H9 (cell line): Measurements from ENCODE around the gene TMEM242. TPM values are rescaled to one million over a fixed set of nuclear protein-coding genes. Genes with fewer than 3 reads are reported as not detected.

Experiments
- DNase-seq: peaks from one replicate; pipeline ENCODE4 v3.0.0-alpha.2; 2017
- H2AFZ ChIP-seq: one replicate; pipeline ENCODE4 v1.6.1; 2013; ENCODE audit warnings: mild to moderate bottlenecking, low read length, control low read depth, moderate library complexity
- H2AK5ac ChIP-seq: 2 replicates; pipeline ENCODE4 v1.6.1; 2013; ENCODE audit warnings: low read length, control low read depth, mixed read lengths; ENCODE audit not compliant: insufficient read length
- H2BK120ac ChIP-seq: one replicate; pipeline ENCODE4 v1.6.1; 2013; ENCODE audit warnings: low read depth, mild to moderate bottlenecking, low read length, control low read depth, inconsistent platforms; ENCODE audit not compliant: poor library complexity, severe bottlenecking
- H2BK12ac ChIP-seq: 2 replicates; pipeline ENCODE4 v1.6.1; 2013; ENCODE audit warnings: low read length, control low read depth, mixed read lengths, low read depth; ENCODE audit not compliant: insufficient read length
- H2BK15ac ChIP-seq: 2 replicates; pipeline ENCODE4 v1.6.1; 2013; ENCODE audit warnings: low read depth, low read length, control low read depth
- H2BK20ac ChIP-seq: one replicate; pipeline ENCODE4 v1.6.1; 2013; ENCODE audit warnings: low read depth, mild to moderate bottlenecking, low read length, control low read depth, inconsistent platforms; ENCODE audit not compliant: poor library complexity, severe bottlenecking
- H2BK5ac ChIP-seq: 2 replicates; pipeline ENCODE4 v1.6.1; 2013; ENCODE audit warnings: low read length, control low read depth, mixed read lengths; ENCODE audit not compliant: insufficient read length
- H3K14ac ChIP-seq: 2 replicates; pipeline ENCODE4 v1.6.1; 2013; ENCODE audit warnings: low read length, control low read depth; ENCODE audit not compliant: insufficient read depth
- H3K18ac ChIP-seq: 2 replicates; pipeline ENCODE4 v1.6.1; 2013; ENCODE audit warnings: low read depth, mild to moderate bottlenecking, mixed read lengths, low read length, control low read depth; ENCODE audit not compliant: insufficient read length
- H3K23ac ChIP-seq: 2 replicates; pipeline ENCODE4 v1.6.1; 2013; ENCODE audit warnings: low read length, control low read depth, mixed read lengths, low read depth; ENCODE audit not compliant: insufficient read length
- H3K23me2 ChIP-seq: 2 replicates; pipeline ENCODE4 v1.6.1; 2013; ENCODE audit warnings: low read depth, mild to moderate bottlenecking, mixed read lengths, low read length, control low read depth; ENCODE audit not compliant: insufficient read length, poor library complexity, severe bottlenecking
- H3K27ac ChIP-seq: 2 replicates; pipeline ENCODE4 v1.5.1; 2013; ENCODE audit warnings: low read length, control low read depth, mixed read lengths, low read depth; ENCODE audit not compliant: insufficient read length
- H3K27me3 ChIP-seq: 2 replicates; pipeline ENCODE4 v1.6.1; 2013; ENCODE audit warnings: low read length, control low read depth, inconsistent platforms; ENCODE audit not compliant: insufficient read depth
- H3K4ac ChIP-seq: 2 replicates; pipeline ENCODE4 v1.6.1; 2013; ENCODE audit warnings: low read depth, mild to moderate bottlenecking, control low read depth, inconsistent platforms, low read length, moderate library complexity
- H3K4me1 ChIP-seq: 2 replicates; pipeline ENCODE4 v1.6.1; 2013; ENCODE audit warnings: low read length, control low read depth, inconsistent platforms; ENCODE audit not compliant: insufficient read depth
- H3K4me2 ChIP-seq: 2 replicates; pipeline ENCODE4 v1.6.1; 2013; ENCODE audit warnings: low read length, control low read depth, mixed read lengths; ENCODE audit not compliant: insufficient read length, insufficient read depth
- H3K56ac ChIP-seq: 2 replicates; pipeline ENCODE4 v1.6.1; 2013; ENCODE audit warnings: low read depth, mild to moderate bottlenecking, mixed read lengths, low read length, control low read depth; ENCODE audit not compliant: insufficient read length
- H3K79me1 ChIP-seq: 2 replicates; pipeline ENCODE4 v1.6.1; 2013; ENCODE audit warnings: low read depth, mild to moderate bottlenecking, moderate library complexity, low read length, control low read depth, inconsistent platforms; ENCODE audit not compliant: insufficient read depth, poor library complexity, severe bottlenecking
- H3K79me2 ChIP-seq: 2 replicates; pipeline ENCODE4 v1.6.1; 2013; ENCODE audit warnings: low read length, control low read depth, inconsistent platforms; ENCODE audit not compliant: insufficient read depth
- H3K9ac ChIP-seq: 2 replicates; pipeline ENCODE4 v1.6.1; 2013; ENCODE audit warnings: low read length, control low read depth, mixed read lengths; ENCODE audit not compliant: insufficient read length; ENCODE audit errors: extremely low read depth
- H3K9me3 ChIP-seq: one replicate; pipeline ENCODE4 v1.6.1; 2013; ENCODE audit warnings: low read depth, low read length, inconsistent platforms; ENCODE audit not compliant: control insufficient read depth
- H3T11ph ChIP-seq: one replicate; pipeline ENCODE4 v1.6.1; 2013; ENCODE audit warnings: mild to moderate bottlenecking, low read length, control low read depth, inconsistent platforms
- H4K20me1 ChIP-seq: one replicate; pipeline ENCODE4 v1.6.1; 2013; ENCODE audit not compliant: control insufficient read depth, insufficient read length, insufficient read depth
- H4K5ac ChIP-seq: 2 replicates; pipeline ENCODE4 v1.6.1; 2013; ENCODE audit warnings: low read depth, mild to moderate bottlenecking, mixed read lengths, low read length, control low read depth; ENCODE audit not compliant: insufficient read length
- H4K8ac ChIP-seq: replicated peaks from 2 replicates; pipeline ENCODE4 v1.6.1; 2013; ENCODE audit warnings: low read length, control low read depth, mixed read lengths, low read depth; ENCODE audit not compliant: insufficient read length
- H4K91ac ChIP-seq: 2 replicates; pipeline ENCODE4 v1.6.1; 2013; ENCODE audit warnings: low read depth, mild to moderate bottlenecking, moderate library complexity, mixed read lengths, low read length, control low read depth; ENCODE audit not compliant: insufficient read length
- H3K27ac Mint-ChIP-seq, 3 experiments: 2 replicates in 2 of 3; 3 replicates in 1 of 3; pipeline ENCODE4 v1.8.0; 2020 to 2021; ENCODE audit warnings: mixed read lengths in 3 of 3, mild to moderate bottlenecking in 1 of 3, moderate library complexity in 1 of 3
- H3K27me3 Mint-ChIP-seq: 2 replicates; pipeline ENCODE4 v1.8.0; 2021; ENCODE audit warnings: low read depth, mild to moderate bottlenecking, moderate library complexity, mixed read lengths
- H3K36me3 Mint-ChIP-seq, 3 experiments: 2 replicates in 2 of 3; 3 replicates in 1 of 3; pipeline ENCODE4 v1.8.0; 2020 to 2021; ENCODE audit warnings: low read depth in 3 of 3, mixed read lengths in 3 of 3; ENCODE audit not compliant: insufficient read depth in 1 of 3
- H3K4me1 Mint-ChIP-seq, 2 experiments: 2 replicates each; pipeline ENCODE4 v1.8.0; 2020; ENCODE audit warnings: mixed read lengths in 2 of 2
- H3K4me3 Mint-ChIP-seq, 2 experiments: 2 replicates in 1 of 2; 3 replicates in 1 of 2; pipeline ENCODE4 v1.8.0; 2020 to 2021; ENCODE audit warnings: mild to moderate bottlenecking in 2 of 2, mixed read lengths in 2 of 2, moderate library complexity in 1 of 2
- H3K9me3 Mint-ChIP-seq, 2 experiments: 2 replicates in 1 of 2; 3 replicates in 1 of 2; pipeline ENCODE4 v1.8.0; 2020; ENCODE audit warnings: mild to moderate bottlenecking in 2 of 2, mixed read lengths in 2 of 2, moderate library complexity in 1 of 2
- CTCF ChIP-seq: fragments of 200-600 bp; sonication (generic); conservative IDR thresholded peaks from 3 replicates; pipeline ENCODE4 v1.8.0; 2021; ENCODE audit warnings: antibody characterized with exemption, mild to moderate bottlenecking
- WGBS: extraction: QIAGEN DNeasy Blood & Tissue Kit; methylation state at CpG from one replicate; pipeline ENCODE4 v1.1.7; 2013; ENCODE audit warnings: missing lambda C conversion rate, low lambda C conversion rate, mixed read lengths; ENCODE audit not compliant: insufficient read length; ENCODE audit errors: extremely low coverage; 5-methylcytosine and 5-hydroxymethylcytosine counted together
- total RNA-seq: library from RNA; stranded (reverse); gene quantifications from 2 replicates; pipeline ENCODE4 v1.2.1, GENCODE V29; 2021

Gene TMEM242
- total RNA-seq, 1 experiment from 2014 or later: 10.5 TPM

DNA sequence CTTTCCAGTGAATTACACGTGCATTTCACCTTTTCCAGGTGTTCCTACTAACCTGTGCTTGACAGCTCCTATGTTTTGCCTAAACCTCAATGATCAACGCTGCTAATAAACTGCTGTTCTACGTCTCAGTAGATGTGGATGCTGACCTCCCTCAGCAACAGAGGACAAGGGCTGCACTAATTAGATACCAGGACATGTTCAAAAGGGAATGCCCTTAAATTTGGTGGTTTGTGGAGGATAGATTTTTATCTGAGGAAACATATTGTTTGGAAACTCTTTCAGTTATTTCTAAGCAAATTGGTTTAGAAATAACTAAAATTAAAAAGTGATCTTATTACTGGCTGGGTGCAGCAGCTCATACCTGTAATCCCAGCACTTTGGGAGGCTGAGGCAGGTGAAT, 38.6 kb upstream of the TMEM242 start:
- H3K79me2 ChIP-seq: no peaks in the 10 kb centered on the region
- H2BK12ac ChIP-seq: no peak overlapping the region
- Mint-ChIP-seq H3K9me3 (no peaks in the 10 kb centered on the region), H3K36me3 (no peaks in the 10 kb centered on the region), H3K4me1 (no peaks in the 10 kb centered on the region), H3K27me3 (no peaks in the 10 kb centered on the region), H3K4me3 (no peak overlapping the region), H3K27ac (no peak overlapping the region)
- H3K14ac ChIP-seq: no peak overlapping the region
- no peak overlapping the region for H3K4ac ChIP-seq
- no peak overlapping the region for H2BK5ac ChIP-seq
- no peak overlapping the region for H3K18ac ChIP-seq
- H3K4me2 ChIP-seq: no peak overlapping the region
- H3K23ac ChIP-seq: no peak overlapping the region
- no peak for TF ChIP-seq CTCF
- H3K27me3 ChIP-seq: no peaks in the 10 kb centered on the region
- no peak overlapping the region for H3T11ph ChIP-seq
- no peak overlapping the region for H3K9ac ChIP-seq
- no peaks in the 10 kb centered on the region for H3K9me3 ChIP-seq
- no peak overlapping the region for H4K8ac ChIP-seq
- WGBS: no CpG with 5 or more reads among the region's 3 CpGs
- no peak overlapping the region for H2BK15ac ChIP-seq
- H4K5ac ChIP-seq: no peak overlapping the region
- H3K56ac ChIP-seq: no peak overlapping the region
- no peak overlapping the region for H4K91ac ChIP-seq
- no peaks in the 10 kb centered on the region for H4K20me1 ChIP-seq
- DNase-seq: no peak
- no peak overlapping the region for H2AK5ac ChIP-seq
- no peak overlapping the region for H2AFZ ChIP-seq
- no peaks in the 10 kb centered on the region for H3K23me2 ChIP-seq
- no peak overlapping the region for H2BK20ac ChIP-seq
- no peaks in the 10 kb centered on the region for H3K4me1 ChIP-seq
- H3K27ac ChIP-seq: no peak overlapping the region
- H2BK120ac ChIP-seq: no peak overlapping the region
- H3K79me1 ChIP-seq: no peaks in the 10 kb centered on the region
